Measurements from ENCODE around the gene ZFPM1. TPM values are rescaled to one million over a fixed set of nuclear protein-coding genes. Genes with fewer than 3 reads are reported as not detected.

The ZFPM1 gene
- total and polyA plus RNA-seq, 4 donors = 0.19 to 12.8 (median 5.3) TPM

DNA sequence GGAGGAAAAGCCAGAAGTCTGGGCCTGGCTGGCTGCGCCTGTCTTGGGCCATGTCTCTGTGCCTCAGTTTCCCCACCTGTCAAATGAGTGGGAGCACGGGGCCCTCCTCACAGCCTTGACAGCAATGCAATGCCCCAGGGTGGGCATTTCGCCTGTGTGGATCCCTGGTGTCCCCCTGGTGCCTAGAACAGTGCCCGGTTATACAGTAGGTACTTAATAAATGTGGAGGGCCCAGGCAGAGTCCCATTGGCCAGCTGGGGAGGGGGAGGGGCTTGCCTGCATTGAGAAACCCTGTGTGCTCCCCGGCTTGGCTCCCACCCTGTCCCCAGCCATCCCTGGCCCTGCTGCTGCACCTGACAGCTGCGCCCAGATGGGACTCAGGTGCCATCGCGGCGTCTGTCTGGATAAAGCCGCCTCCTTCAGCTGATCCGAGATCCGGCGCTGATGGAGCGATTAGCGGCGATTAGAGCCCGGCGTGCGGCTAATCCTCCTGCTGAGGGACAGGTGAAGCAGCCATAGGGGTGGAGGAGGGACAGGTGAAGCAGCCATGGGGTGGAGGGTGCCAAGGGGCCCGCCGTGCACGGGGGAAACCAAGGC is 12.4 kb downstream of the ZFPM1 start:
- 95% methylated on average over 22 of the region's 22 CpGs for WGBS
- DNase-seq (ENCODE audit: low spot score) = no peak
- Histone ChIP-seq H3K27me3 (ENCODE audit: control insufficient read depth in 4 of 4, insufficient read depth in 4 of 4, low read length in 3 of 4) (no peaks in the 10 kb centered on the region), H3K27ac (ENCODE audit: low read depth in 1 of 2, low read length in 2 of 2) (peak overlapping the region in 1 of 2 donors; percentile 74), H3K9ac (ENCODE audit: low read depth in 1 of 2, low read length in 2 of 2) (no peak overlapping the region), H3K4me1 (ENCODE audit: control insufficient read depth in 4 of 4, insufficient read depth in 4 of 4, low read length in 3 of 4) (peaks cover 37 to 79% (median 47%) of the 10 kb centered on the region in 4 donors), H3K9me3 (ENCODE audit: control insufficient read depth in 4 of 4, low read length in 3 of 4) (no peaks in the 10 kb centered on the region), H3K36me3 (ENCODE audit: control insufficient read depth in 4 of 4, insufficient read depth in 3 of 4, low read depth in 1 of 4, low read length in 3 of 4) (no peaks in the 10 kb centered on the region), H3K4me3 (ENCODE audit: low read depth in 1 of 3, low read length in 3 of 3) (no peak overlapping the region)
- TF ChIP-seq FOXA1 (IDR thresholded peaks at IDR 0.05) = no peak
- TF ChIP-seq HNF4A (conservative IDR thresholded peaks at IDR 0.05) = no peak
- TF ChIP-seq TAF1 (conservative IDR thresholded peaks at IDR 0.05) = no peak
- TF ChIP-seq CTCF (IDR thresholded peaks at IDR 0.05; ENCODE audit: low read depth, low read length, missing input control) = no peak

DNA sequence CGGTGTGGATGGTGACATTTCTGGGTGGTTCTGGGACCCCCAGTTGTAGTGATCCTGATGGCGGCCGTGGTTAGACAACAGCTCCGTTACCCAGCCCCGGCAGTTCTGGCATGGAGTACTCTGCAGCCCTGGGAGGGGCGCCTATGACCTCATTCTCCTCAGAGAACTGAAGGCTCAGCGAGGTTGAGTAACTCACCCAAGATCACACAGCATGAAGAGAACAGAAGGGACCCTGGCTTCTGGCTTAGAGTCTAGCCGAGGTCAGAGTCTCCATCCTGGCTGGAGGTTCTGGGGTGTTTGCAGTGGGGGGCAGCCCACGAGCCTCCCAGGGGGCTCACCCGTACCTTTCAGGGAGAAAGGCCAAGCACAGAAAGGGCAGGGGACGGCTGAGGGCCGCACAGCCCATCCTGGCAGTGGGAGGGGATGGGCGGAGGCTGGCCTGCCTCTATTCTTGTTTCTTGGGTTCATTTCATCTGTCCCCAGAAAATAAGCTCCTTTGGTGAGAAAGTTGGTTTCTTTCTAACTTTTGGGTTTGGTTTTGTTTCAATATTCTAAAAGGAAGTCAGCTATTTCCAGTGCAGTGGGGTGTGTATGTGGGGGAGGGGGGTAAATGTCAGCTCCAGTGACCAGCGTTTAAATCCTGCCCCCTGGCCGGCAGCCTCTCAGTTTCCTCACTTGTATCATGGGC is 13.2 kb downstream of the ZFPM1 start:
- Histone ChIP-seq H3K27me3 (ENCODE audit: control insufficient read depth in 4 of 4, insufficient read depth in 4 of 4, low read length in 3 of 4) (no peaks in the 10 kb centered on the region), H3K4me1 (ENCODE audit: control insufficient read depth in 4 of 4, insufficient read depth in 4 of 4, low read length in 3 of 4) (peaks cover 33 to 75% (median 48%) of the 10 kb centered on the region in 4 donors), H3K9ac (ENCODE audit: low read depth in 1 of 2, low read length in 2 of 2) (peak overlapping the region in 1 of 2 donors; percentile 5), H3K4me3 (ENCODE audit: low read depth in 1 of 3, low read length in 3 of 3) (no peak overlapping the region), H3K36me3 (ENCODE audit: control insufficient read depth in 4 of 4, insufficient read depth in 3 of 4, low read depth in 1 of 4, low read length in 3 of 4) (no peaks in the 10 kb centered on the region), H3K9me3 (ENCODE audit: control insufficient read depth in 4 of 4, low read length in 3 of 4) (no peaks in the 10 kb centered on the region), H3K27ac (ENCODE audit: low read depth in 1 of 2, low read length in 2 of 2) (peak overlapping the region; percentile 47 to 74)
- no peak for TF ChIP-seq RXRA (IDR thresholded peaks at IDR 0.05)
- TF ChIP-seq SP1 (IDR thresholded peaks at IDR 0.05) = no peak
- TF ChIP-seq JUND (IDR thresholded peaks at IDR 0.05) = no peak
- TF ChIP-seq ZBTB33 (IDR thresholded peaks at IDR 0.05) = no peak
- no peak for TF ChIP-seq RAD21 (IDR thresholded peaks at IDR 0.05)
- TF ChIP-seq TAF1 (conservative IDR thresholded peaks at IDR 0.05) = no peak
- TF ChIP-seq GABPA (IDR thresholded peaks at IDR 0.05 in 1 of 2, conservative IDR thresholded peaks at IDR 0.05 in 1 of 2) = no peak
- TF ChIP-seq, protein P1, sequence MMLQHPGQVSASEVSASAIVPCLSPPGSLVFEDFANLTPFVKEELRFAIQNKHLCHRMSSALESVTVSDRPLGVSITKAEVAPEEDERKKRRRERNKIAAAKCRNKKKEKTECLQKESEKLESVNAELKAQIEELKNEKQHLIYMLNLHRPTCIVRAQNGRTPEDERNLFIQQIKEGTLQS (IDR thresholded peaks at IDR 0.05) = no peak
- TF ChIP-seq FOXA1 (IDR thresholded peaks at IDR 0.05) = no peak
- no peak for TF ChIP-seq HNF4A (conservative IDR thresholded peaks at IDR 0.05)
- TF ChIP-seq CTCF (IDR thresholded peaks at IDR 0.05; ENCODE audit: low read depth, low read length, missing input control) = no peak
- no peak for TF ChIP-seq YY1 (IDR thresholded peaks at IDR 0.05)
- no peak for TF ChIP-seq MAX (IDR thresholded peaks at IDR 0.05)
- no peak for TF ChIP-seq FOXA2 (IDR thresholded peaks at IDR 0.05)
- DNase-seq (ENCODE audit: low spot score) = no peak
- WGBS = 71% methylated on average over 15 of the region's 15 CpGs

Data from liver (tissue), 9 donors.